Activated CD4-positive, alpha-beta T cell treated with anti-CD3 and anti-CD28 coated beads for 24 hours (primary cell): Measurements from ENCODE around the gene FAM111B.

Experiments used
- DNase-seq, 2 donors: peaks; one replicate each; pipeline ENCODE4 v3.0.0-alpha.2; 2020; ENCODE audit warnings: low read depth in 2 of 2

FAM111B gene

DNA sequence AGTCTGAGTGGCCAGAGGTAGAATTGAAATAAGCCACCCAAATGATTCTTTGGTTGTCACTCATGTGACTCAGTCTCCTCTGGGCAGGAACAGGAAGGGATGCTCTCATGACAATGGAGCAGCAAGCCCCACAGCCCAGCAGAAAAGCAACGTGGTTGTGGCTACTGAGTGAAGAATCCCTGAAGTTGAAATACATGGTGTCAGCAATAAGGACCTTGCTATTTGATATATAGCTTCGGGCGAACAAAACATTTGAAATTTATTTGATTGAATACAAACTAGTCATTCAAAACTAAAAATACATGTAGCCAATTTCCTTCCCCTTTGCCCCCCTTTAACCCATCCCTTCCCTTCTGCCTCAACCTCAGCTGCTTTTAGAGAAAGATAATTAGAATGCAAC lies 50.4 kb downstream of the FAM111B start:
- no peak for DNase-seq

DNA sequence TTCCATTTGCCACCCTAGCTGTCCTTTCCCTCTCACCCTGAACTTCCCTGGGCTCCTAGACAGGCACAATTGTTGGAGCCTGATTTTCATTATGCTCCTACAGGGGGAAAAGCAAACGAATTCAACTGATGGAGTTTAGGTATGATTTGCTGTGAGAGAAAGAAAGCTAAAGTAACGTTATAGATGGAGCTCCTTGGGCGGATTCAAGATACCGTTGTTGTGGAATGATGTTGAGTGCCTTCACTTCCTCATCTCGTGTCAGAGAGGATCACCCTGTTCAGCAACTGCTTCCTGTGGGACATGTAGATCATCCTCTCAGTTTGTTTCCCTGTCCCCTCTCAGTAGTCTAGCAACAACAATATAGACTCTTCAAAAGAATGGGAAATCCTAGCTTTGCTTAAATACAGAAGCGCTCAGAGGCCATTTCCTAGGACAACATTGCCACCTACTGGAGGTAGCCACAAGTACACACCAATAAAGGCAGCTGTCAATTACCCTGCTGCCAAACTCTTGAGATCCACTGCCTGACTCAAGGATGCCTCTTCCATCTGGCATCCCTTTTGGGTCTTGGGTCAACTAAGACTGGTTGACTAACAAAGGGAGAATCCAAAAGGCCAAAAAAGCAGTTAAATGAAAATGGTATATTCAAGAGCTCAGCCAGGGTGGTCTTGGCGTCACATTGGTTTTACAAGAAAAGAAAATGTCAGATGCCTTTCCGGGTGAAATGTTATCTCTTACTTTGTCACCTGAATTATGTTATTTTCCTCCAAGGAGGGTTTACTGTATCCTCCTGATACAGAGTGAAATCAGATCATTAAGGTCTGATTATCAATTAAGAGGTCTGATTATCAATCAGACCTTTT lies 51.4 kb downstream of the FAM111B start:
- DNase-seq: peak in 1 of 2 donors; percentile 43

DNA sequence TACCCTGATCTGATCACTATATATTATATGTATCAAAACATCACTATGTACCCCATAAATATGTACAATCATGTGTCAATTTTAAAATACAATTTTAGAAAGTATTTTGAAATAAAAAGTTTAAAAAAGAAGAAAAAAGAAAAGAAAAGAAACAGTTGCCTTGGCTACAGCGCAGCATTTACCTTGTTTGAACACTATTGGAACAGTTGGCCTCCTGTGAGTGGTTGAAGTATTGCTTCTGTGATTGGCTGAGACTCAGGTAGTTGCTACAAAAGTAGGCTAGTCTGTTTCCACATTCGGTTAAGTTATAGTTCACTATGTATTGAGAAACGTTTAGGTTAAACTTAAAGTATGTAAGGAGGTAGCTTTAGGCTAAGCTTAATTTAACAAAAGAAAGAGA lies 57.0 kb downstream of the FAM111B start:
- DNase-seq: no peak

DNA sequence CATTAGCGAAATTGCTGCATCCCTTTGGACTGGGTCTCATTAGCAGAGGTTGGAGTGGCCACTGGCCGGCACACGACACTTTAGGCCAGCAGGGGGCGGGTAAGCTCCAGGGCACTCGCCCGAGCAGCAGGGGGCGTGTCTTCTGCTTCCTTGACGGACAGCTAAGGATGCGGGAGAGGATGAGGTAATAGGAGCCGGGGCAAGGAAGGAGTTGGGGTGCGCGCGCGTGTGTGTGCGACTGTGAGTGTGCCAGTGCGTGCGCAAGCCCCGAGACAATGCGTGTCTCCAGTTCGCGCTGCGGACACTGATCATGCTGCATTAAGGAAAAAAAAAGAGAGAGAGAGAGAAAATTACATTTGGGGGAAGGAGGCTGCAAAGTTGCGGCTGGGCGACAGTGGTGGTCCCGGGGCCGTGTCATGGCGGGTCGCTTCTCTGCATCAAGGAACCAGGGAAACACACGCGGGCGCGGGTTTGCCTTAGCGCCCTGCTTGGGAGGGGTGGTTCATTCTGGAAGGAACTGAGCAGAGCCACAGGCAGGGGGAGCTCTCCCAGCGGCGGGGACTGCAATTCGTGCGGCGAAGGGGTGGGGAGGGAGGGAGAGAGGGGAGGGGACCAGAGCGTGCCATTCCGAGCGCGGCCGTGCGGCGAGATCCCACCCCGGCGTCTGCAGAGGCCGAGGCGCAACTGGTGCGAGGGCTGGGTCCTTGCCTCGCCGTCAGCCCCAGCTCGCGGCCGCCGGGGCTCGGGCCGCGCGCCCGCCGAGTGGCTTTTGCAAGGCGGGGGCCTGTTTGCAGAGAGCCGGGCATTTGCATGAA lies 64.7 kb downstream of the FAM111B start, which contains the start of gene DTX4:
Gene DTX4, plus strand, starts transcription at position 625 of the 815 bp plus-strand sequence. CDS start 464 bp downstream, outside the sequence.
- DNase-seq: peak; percentile 86 to 87

DNA sequence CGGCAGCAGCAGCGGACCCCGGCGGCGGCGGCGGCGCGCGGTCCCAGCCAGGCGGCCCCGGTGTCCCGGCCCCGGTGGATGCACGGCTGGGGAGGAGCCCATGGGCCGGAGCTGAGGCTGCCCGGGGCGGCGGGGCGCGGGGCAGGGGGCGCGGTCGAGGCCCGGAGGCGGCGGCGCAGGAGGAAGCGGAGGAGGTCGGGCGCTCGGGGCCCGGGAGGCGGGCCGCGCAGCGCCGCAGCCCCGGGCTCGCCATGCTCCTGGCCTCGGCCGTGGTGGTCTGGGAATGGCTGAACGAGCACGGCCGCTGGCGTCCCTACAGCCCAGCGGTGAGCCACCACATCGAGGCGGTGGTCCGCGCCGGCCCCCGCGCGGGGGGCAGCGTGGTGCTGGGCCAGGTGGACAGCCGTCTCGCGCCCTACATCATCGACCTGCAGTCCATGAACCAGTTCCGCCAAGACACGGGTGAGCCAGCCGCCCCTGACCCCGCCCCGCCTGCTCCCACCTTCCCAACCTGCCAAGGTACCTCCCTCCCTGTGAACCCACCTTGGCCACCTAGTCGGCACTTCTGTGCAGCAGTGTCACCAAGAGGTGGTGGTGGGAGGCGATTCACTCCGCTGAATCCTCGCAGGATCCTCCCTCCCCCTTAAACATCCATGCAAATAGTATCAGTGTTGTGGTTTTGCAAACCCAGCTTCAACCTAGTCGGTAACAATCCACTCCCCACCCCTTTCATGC lies 65.5 kb downstream of the FAM111B start:
- peak in 1 of 2 donors; percentile 6 for DNase-seq

DNA sequence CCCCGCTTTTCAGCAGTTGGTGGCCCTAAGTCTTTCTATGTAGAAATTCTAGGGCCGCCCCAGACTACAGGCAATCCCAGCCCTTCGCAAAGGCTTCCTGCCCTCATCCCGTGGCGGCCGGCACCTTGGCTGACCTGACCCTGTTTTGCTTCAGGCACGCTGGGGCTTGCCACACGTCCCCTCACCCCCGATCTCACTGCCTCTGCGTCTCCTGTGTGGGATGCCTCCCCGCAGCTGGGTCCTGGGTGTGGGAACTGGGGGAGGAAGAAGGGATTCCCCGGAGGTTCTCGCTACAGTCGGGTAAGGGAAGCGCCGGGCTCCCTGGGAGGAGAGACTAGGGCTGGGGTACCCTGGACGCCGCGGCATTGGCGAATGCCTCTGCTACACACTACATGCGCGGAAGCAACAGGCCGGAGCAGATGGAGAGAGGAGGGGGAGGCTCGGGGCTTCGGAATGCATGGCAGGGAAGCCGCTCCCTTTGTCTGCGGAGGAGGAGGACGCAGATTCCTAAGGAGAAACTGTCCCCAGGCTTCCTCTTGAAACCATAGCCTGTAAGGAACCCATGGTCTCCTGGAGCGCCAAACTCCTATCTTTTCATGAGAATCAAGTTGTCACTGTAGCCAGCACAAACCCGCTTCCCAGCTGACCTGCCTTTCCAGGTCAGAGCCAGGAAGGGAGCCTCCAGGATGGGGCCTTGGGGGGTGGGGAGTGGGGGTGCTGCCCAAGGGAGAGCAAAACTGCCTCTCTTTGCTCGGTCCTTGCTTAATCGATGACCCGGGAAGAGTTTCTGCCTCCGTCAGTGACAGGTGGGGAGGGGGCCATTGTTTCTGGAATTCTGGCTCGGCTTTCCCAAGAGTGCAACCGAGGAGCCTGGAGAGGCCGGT lies 66.3 kb downstream of the FAM111B start:
- DNase-seq: no peak

DNA sequence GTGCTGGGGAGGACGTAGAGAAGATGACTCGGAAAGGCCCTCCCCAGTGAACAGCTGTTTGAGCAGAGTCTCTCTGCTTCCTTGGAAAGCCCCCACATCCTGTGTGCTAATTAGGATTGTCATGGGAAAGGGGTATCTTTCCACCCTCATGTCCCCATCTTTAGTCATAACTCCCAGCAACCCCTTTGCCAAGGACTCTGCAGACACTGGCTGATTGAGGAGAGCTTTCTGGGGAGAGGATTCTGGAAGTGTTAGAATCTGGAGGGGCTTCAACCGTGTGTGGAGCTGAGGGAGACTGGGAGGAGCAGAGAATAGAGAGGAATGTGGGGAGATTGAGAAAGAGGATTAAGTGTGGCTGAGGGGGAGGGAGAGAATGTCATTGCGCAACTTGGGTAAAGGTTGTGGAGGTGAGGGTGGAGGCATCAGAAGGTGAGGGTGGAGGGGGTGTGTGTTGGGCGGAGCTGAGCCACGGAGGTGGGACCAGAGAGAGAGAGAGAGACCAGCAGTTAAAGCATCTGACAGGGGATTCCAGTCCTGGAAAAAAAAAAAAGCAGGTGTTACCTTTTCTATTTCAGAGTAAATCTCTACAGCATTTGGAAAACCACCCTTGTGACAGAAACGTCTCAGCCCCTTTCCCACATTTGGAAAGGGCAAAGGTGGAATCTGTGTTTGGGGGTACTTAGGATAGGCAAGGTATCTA lies 67.1 kb downstream of the FAM111B start:
- no peak for DNase-seq

DNA sequence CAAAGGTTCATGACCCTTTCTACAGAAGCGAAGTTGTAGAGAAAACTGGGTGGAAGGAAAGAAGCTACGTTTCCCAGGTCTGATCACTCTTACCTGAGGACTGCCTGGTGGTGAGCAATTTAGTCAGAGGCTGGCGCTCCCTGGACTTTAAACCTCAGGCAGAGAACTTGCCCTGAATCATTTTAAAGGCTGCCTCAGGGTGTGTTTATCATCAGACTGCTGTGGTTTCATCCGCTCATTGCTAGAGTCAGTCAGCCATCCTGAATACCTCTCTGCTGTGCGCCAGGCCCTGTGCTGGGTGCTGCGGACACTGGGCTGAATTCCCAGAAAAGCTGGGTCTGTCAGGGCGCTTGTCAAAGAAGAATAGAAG lies 67.6 kb downstream of the FAM111B start:
- no peak for DNase-seq

DNA sequence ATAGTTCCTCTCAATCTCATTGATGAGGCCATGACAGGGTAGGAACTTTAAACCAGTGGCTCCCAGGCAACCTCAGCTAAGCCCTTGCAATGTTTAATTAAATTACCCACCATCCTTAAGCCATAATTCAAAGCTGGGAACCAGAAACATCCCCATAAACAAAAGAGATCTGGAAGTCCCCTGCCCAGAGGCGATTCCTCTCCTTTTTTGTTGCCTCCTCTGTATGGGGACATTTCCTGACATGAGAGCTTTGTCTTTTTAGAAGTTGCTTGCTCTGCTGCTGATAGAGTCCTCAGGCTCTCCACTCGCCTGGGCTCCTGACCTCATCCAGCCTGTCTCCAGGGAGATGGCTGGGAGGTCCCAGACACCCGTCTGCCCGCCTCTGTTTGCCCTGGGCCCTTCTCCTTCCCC lies 68.1 kb downstream of the FAM111B start:
- no peak for DNase-seq

DNA sequence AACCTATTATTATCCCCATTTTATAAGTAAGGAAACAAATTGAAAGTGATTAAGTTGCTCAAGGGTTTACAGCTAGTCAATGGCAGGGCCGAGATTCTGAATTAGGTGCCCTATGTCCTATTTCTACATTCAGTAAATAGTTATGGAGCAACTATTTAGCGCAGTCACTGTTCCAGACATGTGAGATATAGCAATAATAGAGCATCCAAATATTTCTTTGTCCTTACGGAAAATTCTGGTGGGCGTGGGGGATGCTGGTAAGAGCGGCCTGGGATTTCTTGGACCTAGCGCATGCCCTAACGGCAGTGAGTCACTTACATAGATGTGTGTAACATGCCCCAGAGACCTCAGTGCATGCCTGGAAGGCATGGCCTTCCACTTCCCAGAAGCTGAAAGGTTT lies 69.3 kb downstream of the FAM111B start:
- DNase-seq: no peak
